H9 (cell line): ENCODE results near the gene CD80. TPM values are rescaled to one million over a fixed set of nuclear protein-coding genes. Genes with fewer than 3 reads are reported as not detected.

ENCODE experiments used
- DNase-seq: peaks from one replicate; pipeline ENCODE4 v3.0.0-alpha.2; 2017
- H2AFZ ChIP-seq: one replicate; pipeline ENCODE4 v1.6.1; 2013; ENCODE audit warnings: mild to moderate bottlenecking, low read length, control low read depth, moderate library complexity
- H2AK5ac ChIP-seq: 2 replicates; pipeline ENCODE4 v1.6.1; 2013; ENCODE audit warnings: low read length, control low read depth, mixed read lengths; ENCODE audit not compliant: insufficient read length
- H2BK120ac ChIP-seq: one replicate; pipeline ENCODE4 v1.6.1; 2013; ENCODE audit warnings: low read depth, mild to moderate bottlenecking, low read length, control low read depth, inconsistent platforms; ENCODE audit not compliant: poor library complexity, severe bottlenecking
- H2BK12ac ChIP-seq: 2 replicates; pipeline ENCODE4 v1.6.1; 2013; ENCODE audit warnings: low read length, control low read depth, mixed read lengths, low read depth; ENCODE audit not compliant: insufficient read length
- H2BK15ac ChIP-seq: 2 replicates; pipeline ENCODE4 v1.6.1; 2013; ENCODE audit warnings: low read depth, low read length, control low read depth
- H2BK20ac ChIP-seq: one replicate; pipeline ENCODE4 v1.6.1; 2013; ENCODE audit warnings: low read depth, mild to moderate bottlenecking, low read length, control low read depth, inconsistent platforms; ENCODE audit not compliant: poor library complexity, severe bottlenecking
- H2BK5ac ChIP-seq: 2 replicates; pipeline ENCODE4 v1.6.1; 2013; ENCODE audit warnings: low read length, control low read depth, mixed read lengths; ENCODE audit not compliant: insufficient read length
- H3K14ac ChIP-seq: 2 replicates; pipeline ENCODE4 v1.6.1; 2013; ENCODE audit warnings: low read length, control low read depth; ENCODE audit not compliant: insufficient read depth
- H3K18ac ChIP-seq: 2 replicates; pipeline ENCODE4 v1.6.1; 2013; ENCODE audit warnings: low read depth, mild to moderate bottlenecking, mixed read lengths, low read length, control low read depth; ENCODE audit not compliant: insufficient read length
- H3K23ac ChIP-seq: 2 replicates; pipeline ENCODE4 v1.6.1; 2013; ENCODE audit warnings: low read length, control low read depth, mixed read lengths, low read depth; ENCODE audit not compliant: insufficient read length
- H3K23me2 ChIP-seq: 2 replicates; pipeline ENCODE4 v1.6.1; 2013; ENCODE audit warnings: low read depth, mild to moderate bottlenecking, mixed read lengths, low read length, control low read depth; ENCODE audit not compliant: insufficient read length, poor library complexity, severe bottlenecking
- H3K27ac ChIP-seq: 2 replicates; pipeline ENCODE4 v1.5.1; 2013; ENCODE audit warnings: low read length, control low read depth, mixed read lengths, low read depth; ENCODE audit not compliant: insufficient read length
- H3K27me3 ChIP-seq: 2 replicates; pipeline ENCODE4 v1.6.1; 2013; ENCODE audit warnings: low read length, control low read depth, inconsistent platforms; ENCODE audit not compliant: insufficient read depth
- H3K4ac ChIP-seq: 2 replicates; pipeline ENCODE4 v1.6.1; 2013; ENCODE audit warnings: low read depth, mild to moderate bottlenecking, control low read depth, inconsistent platforms, low read length, moderate library complexity
- H3K4me1 ChIP-seq: 2 replicates; pipeline ENCODE4 v1.6.1; 2013; ENCODE audit warnings: low read length, control low read depth, inconsistent platforms; ENCODE audit not compliant: insufficient read depth
- H3K4me2 ChIP-seq: 2 replicates; pipeline ENCODE4 v1.6.1; 2013; ENCODE audit warnings: low read length, control low read depth, mixed read lengths; ENCODE audit not compliant: insufficient read length, insufficient read depth
- H3K56ac ChIP-seq: 2 replicates; pipeline ENCODE4 v1.6.1; 2013; ENCODE audit warnings: low read depth, mild to moderate bottlenecking, mixed read lengths, low read length, control low read depth; ENCODE audit not compliant: insufficient read length
- H3K79me1 ChIP-seq: 2 replicates; pipeline ENCODE4 v1.6.1; 2013; ENCODE audit warnings: low read depth, mild to moderate bottlenecking, moderate library complexity, low read length, control low read depth, inconsistent platforms; ENCODE audit not compliant: insufficient read depth, poor library complexity, severe bottlenecking
- H3K79me2 ChIP-seq: 2 replicates; pipeline ENCODE4 v1.6.1; 2013; ENCODE audit warnings: low read length, control low read depth, inconsistent platforms; ENCODE audit not compliant: insufficient read depth
- H3K9ac ChIP-seq: 2 replicates; pipeline ENCODE4 v1.6.1; 2013; ENCODE audit warnings: low read length, control low read depth, mixed read lengths; ENCODE audit not compliant: insufficient read length; ENCODE audit errors: extremely low read depth
- H3K9me3 ChIP-seq: one replicate; pipeline ENCODE4 v1.6.1; 2013; ENCODE audit warnings: low read depth, low read length, inconsistent platforms; ENCODE audit not compliant: control insufficient read depth
- H3T11ph ChIP-seq: one replicate; pipeline ENCODE4 v1.6.1; 2013; ENCODE audit warnings: mild to moderate bottlenecking, low read length, control low read depth, inconsistent platforms
- H4K20me1 ChIP-seq: one replicate; pipeline ENCODE4 v1.6.1; 2013; ENCODE audit not compliant: control insufficient read depth, insufficient read length, insufficient read depth
- H4K5ac ChIP-seq: 2 replicates; pipeline ENCODE4 v1.6.1; 2013; ENCODE audit warnings: low read depth, mild to moderate bottlenecking, mixed read lengths, low read length, control low read depth; ENCODE audit not compliant: insufficient read length
- H4K8ac ChIP-seq: replicated peaks from 2 replicates; pipeline ENCODE4 v1.6.1; 2013; ENCODE audit warnings: low read length, control low read depth, mixed read lengths, low read depth; ENCODE audit not compliant: insufficient read length
- H4K91ac ChIP-seq: 2 replicates; pipeline ENCODE4 v1.6.1; 2013; ENCODE audit warnings: low read depth, mild to moderate bottlenecking, moderate library complexity, mixed read lengths, low read length, control low read depth; ENCODE audit not compliant: insufficient read length
- H3K27ac Mint-ChIP-seq, 3 experiments: 2 replicates in 2 of 3; 3 replicates in 1 of 3; pipeline ENCODE4 v1.8.0; 2020 to 2021; ENCODE audit warnings: mixed read lengths in 3 of 3, mild to moderate bottlenecking in 1 of 3, moderate library complexity in 1 of 3
- H3K27me3 Mint-ChIP-seq: 2 replicates; pipeline ENCODE4 v1.8.0; 2021; ENCODE audit warnings: low read depth, mild to moderate bottlenecking, moderate library complexity, mixed read lengths
- H3K36me3 Mint-ChIP-seq, 3 experiments: 2 replicates in 2 of 3; 3 replicates in 1 of 3; pipeline ENCODE4 v1.8.0; 2020 to 2021; ENCODE audit warnings: low read depth in 3 of 3, mixed read lengths in 3 of 3; ENCODE audit not compliant: insufficient read depth in 1 of 3
- H3K4me1 Mint-ChIP-seq, 2 experiments: 2 replicates each; pipeline ENCODE4 v1.8.0; 2020; ENCODE audit warnings: mixed read lengths in 2 of 2
- H3K4me3 Mint-ChIP-seq, 2 experiments: 2 replicates in 1 of 2; 3 replicates in 1 of 2; pipeline ENCODE4 v1.8.0; 2020 to 2021; ENCODE audit warnings: mild to moderate bottlenecking in 2 of 2, mixed read lengths in 2 of 2, moderate library complexity in 1 of 2
- H3K9me3 Mint-ChIP-seq, 2 experiments: 2 replicates in 1 of 2; 3 replicates in 1 of 2; pipeline ENCODE4 v1.8.0; 2020; ENCODE audit warnings: mild to moderate bottlenecking in 2 of 2, mixed read lengths in 2 of 2, moderate library complexity in 1 of 2
- CTCF ChIP-seq: fragments of 200-600 bp; sonication (generic); conservative IDR thresholded peaks from 3 replicates; pipeline ENCODE4 v1.8.0; 2021; ENCODE audit warnings: antibody characterized with exemption, mild to moderate bottlenecking
- WGBS: extraction: QIAGEN DNeasy Blood & Tissue Kit; methylation state at CpG from one replicate; pipeline ENCODE4 v1.1.7; 2013; ENCODE audit warnings: missing lambda C conversion rate, low lambda C conversion rate, mixed read lengths; ENCODE audit not compliant: insufficient read length; ENCODE audit errors: extremely low coverage; 5-methylcytosine and 5-hydroxymethylcytosine counted together
- total RNA-seq: library from RNA; stranded (reverse); gene quantifications from 2 replicates; pipeline ENCODE4 v1.2.1, GENCODE V29; 2021

The CD80 gene
- total RNA-seq, 1 experiment from 2014 or later, result not detected

GRCh38 chr3:119598410-119599098, 39.1 kb upstream of the CD80 start:
- Histone ChIP-seq H3K14ac (no peak overlapping the region), H3K79me1 (no peaks in the 10 kb centered on the region), H2BK120ac (no peak overlapping the region), H3T11ph (no peak overlapping the region), H2AFZ (no peak overlapping the region), H3K23ac (no peak overlapping the region), H3K4me2 (no peak overlapping the region), H3K23me2 (no peaks in the 10 kb centered on the region), H3K4me1 (no peaks in the 10 kb centered on the region; the same call in 1 of the 2 replicates), H4K8ac (no peak overlapping the region), H3K27ac (no peak overlapping the region), H4K5ac (no peak overlapping the region), H4K20me1 (no peaks in the 10 kb centered on the region), H2BK5ac (no peak overlapping the region), H3K27me3 (no peaks in the 10 kb centered on the region), H3K56ac (no peak overlapping the region), H2AK5ac (no peak overlapping the region), H3K18ac (no peak overlapping the region), H2BK15ac (no peak overlapping the region), H3K9ac (no peak overlapping the region), H3K9me3 (no peaks in the 10 kb centered on the region), H3K4ac (no peak overlapping the region), H3K79me2 (no peaks in the 10 kb centered on the region), H4K91ac (no peak overlapping the region), H2BK20ac (no peak overlapping the region), H2BK12ac (no peak overlapping the region)
- no peak for DNase-seq
- Mint-ChIP-seq H3K36me3 (no peaks in the 10 kb centered on the region), H3K4me3 (no peak overlapping the region), H3K27ac (no peak overlapping the region), H3K4me1 (peaks cover 10 to 15% of the 10 kb centered on the region in 2 experiments), H3K9me3 (no peaks in the 10 kb centered on the region), H3K27me3 (no peaks in the 10 kb centered on the region)
- WGBS, result no CpG with 5 or more reads among the region's 1 CpG
- TF ChIP-seq CTCF, result no peak
